Peyer's patch (tissue), 4 donors: ENCODE results near the gene BTBD1. TPM values are rescaled to one million over a fixed set of nuclear protein-coding genes. Genes with fewer than 3 reads are reported as not detected.

ENCODE experiments used
- DNase-seq, 3 donors: peaks; one replicate each; pipeline ENCODE4 v3.0.0-alpha.2; 2017 to 2019
- H3K27ac ChIP-seq, 4 donors: fragments of 200-600 bp; sonication (generic); one replicate each; pipeline ENCODE4 v1.5.1; 2016 to 2019
- H3K27me3 ChIP-seq, 2 donors: fragments of 200-600 bp; sonication (generic); one replicate each; pipeline ENCODE4 v1.5.1; 2019
- H3K36me3 ChIP-seq, 3 donors: fragments of 200-600 bp; sonication (generic); one replicate each; pipeline ENCODE4 v1.5.1; 2016 to 2019
- H3K4me1 ChIP-seq, 4 donors: fragments of 200-600 bp; sonication (generic); one replicate each; pipeline ENCODE4 v1.5.1; 2016 to 2019
- H3K4me3 ChIP-seq, 4 donors: fragments of 200-600 bp; sonication (generic); 1 replicate in 3 of 4; 2 replicates in 1 of 4; pipeline ENCODE4 v1.5.1; 2016 to 2019; ENCODE audit warnings: mild to moderate bottlenecking in 1 of 4
- H3K9me3 ChIP-seq, 4 donors: fragments of 200-600 bp; sonication (generic); one replicate each; pipeline ENCODE4 v1.5.1; 2016 to 2019; ENCODE audit warnings: mild to moderate bottlenecking in 1 of 4
- CTCF ChIP-seq, 6 experiments: fragments of 450-650 bp in 4 of 6; fragments of 200-600 bp in 2 of 6; sonication (generic) in 1 of 6; IDR thresholded peaks; one replicate each; pipeline ENCODE4 v1.5.1; 2017 to 2019; ENCODE audit warnings: antibody characterized with exemption in 6 of 6, mild to moderate bottlenecking in 3 of 6, moderate library complexity in 1 of 6
- POLR2A ChIP-seq, 2 donors: fragments of 450-650 bp; IDR thresholded peaks; one replicate each; pipeline ENCODE4 v1.5.1; 2017; ENCODE audit warnings: antibody characterized with exemption in 2 of 2, mild to moderate bottlenecking in 2 of 2, moderate library complexity in 2 of 2
- total RNA-seq, 4 donors: library from RNA; depleted of rRNA; stranded (reverse); fragments of >200 nt; gene quantifications; one replicate each; pipeline ENCODE4 v1.1.0, GENCODE V29; 2016

Gene BTBD1
- total RNA-seq, 4 donors from 2014 or later, result 58.7 to 74.6 (median 68.9) TPM

- Histone ChIP-seq H3K9me3 (no peaks in the 10 kb centered on the region), H3K4me3 (peak overlapping the region in 3 of 4 donors; percentile 26 to 54 (median 53)), H3K4me1 (peaks cover 0 to 14% (median 4%) of the 10 kb centered on the region in 4 donors), H3K27me3 (no peaks in the 10 kb centered on the region), H3K27ac (peak overlapping the region; percentile 41 to 50 (median 42)), H3K36me3 (no peaks in the 10 kb centered on the region)
- peak in 1 of 3 donors; percentile 71 for DNase-seq
- TF ChIP-seq POLR2A (IDR thresholded peaks at IDR 0.05) (no peak), CTCF (IDR thresholded peaks at IDR 0.05) (no peak)
Observed at GRCh38 chr15:83108266-83109219, 41.5 kb upstream of the BTBD1 start.

GRCh38 chr15:83107841-83108181 is 40.8 kb upstream of the BTBD1 start:
- no peaks in the 10 kb centered on the region for H3K36me3 ChIP-seq
- peak overlapping the region; percentile 26 to 54 (median 52) for H3K4me3 ChIP-seq
- TF ChIP-seq CTCF (IDR thresholded peaks at IDR 0.05) (no peak), POLR2A (IDR thresholded peaks at IDR 0.05) (no peak)
- no peaks in the 10 kb centered on the region for H3K9me3 ChIP-seq
- H3K4me1 ChIP-seq, result peaks cover 0 to 14% (median 4%) of the 10 kb centered on the region in 4 donors
- no peaks in the 10 kb centered on the region for H3K27me3 ChIP-seq
- DNase-seq, result no peak
- peak overlapping the region; percentile 41 to 50 (median 42) for H3K27ac ChIP-seq

GRCh38 chr15:83106994-83107840 is 40.2 kb upstream of the BTBD1 start, which contains the start of gene TM6SF1:
Gene TM6SF1, plus strand, starts transcription at chr15:83107645. Its CDS starts 36 bp downstream, at chr15:83107681.
- Histone ChIP-seq H3K9me3 (no peaks in the 10 kb centered on the region), H3K36me3 (no peaks in the 10 kb centered on the region), H3K27me3 (no peaks in the 10 kb centered on the region), H3K4me1 (peaks cover 0 to 14% (median 4%) of the 10 kb centered on the region in 4 donors), H3K27ac (peak within 1 kb of the TSS; percentile 41 to 50 (median 42)), H3K4me3 (peak within 1 kb of the TSS; percentile 26 to 54 (median 52))
- TF ChIP-seq POLR2A (IDR thresholded peaks at IDR 0.05) (no peak), CTCF (IDR thresholded peaks at IDR 0.05) (no peak)
- DNase-seq, result no peak

- no peaks in the 10 kb centered on the region for H3K27me3 ChIP-seq
- H3K9me3 ChIP-seq, result no peaks in the 10 kb centered on the region
- no peak for DNase-seq
- no peak overlapping the region for H3K4me3 ChIP-seq
- peaks cover 0 to 14% (median 4%) of the 10 kb centered on the region in 4 donors for H3K4me1 ChIP-seq
- H3K36me3 ChIP-seq, result no peaks in the 10 kb centered on the region
- TF ChIP-seq CTCF (IDR thresholded peaks at IDR 0.05) (no peak), POLR2A (IDR thresholded peaks at IDR 0.05) (no peak)
- H3K27ac ChIP-seq, result no peak overlapping the region
Observed at GRCh38 chr15:83105440-83105839, 38.4 kb upstream of the BTBD1 start.

- Histone ChIP-seq H3K27me3 (no peaks in the 10 kb centered on the region), H3K27ac (no peak overlapping the region), H3K4me3 (no peak overlapping the region), H3K9me3 (no peaks in the 10 kb centered on the region), H3K4me1 (peaks cover 0 to 14% (median 4%) of the 10 kb centered on the region in 4 donors), H3K36me3 (no peaks in the 10 kb centered on the region)
- TF ChIP-seq POLR2A (IDR thresholded peaks at IDR 0.05), result no peak
- TF ChIP-seq CTCF (IDR thresholded peaks at IDR 0.05), result no peak
- no peak for DNase-seq
Observed at GRCh38 chr15:83104141-83104540, 37.1 kb upstream of the BTBD1 start.
